ENCODE results near the gene MAN2B1. TPM values are rescaled to one million over a fixed set of nuclear protein-coding genes. Genes with fewer than 3 reads are reported as not detected.

Gene MAN2B1
- total RNA-seq, 3 donors from 2014 or later = 45.6 to 118 (median 49.0) TPM

GRCh38 chr19:12667731-12668302 is 1.3 kb upstream of the MAN2B1 start:
- TF ChIP-seq POLR2A (IDR thresholded peaks at IDR 0.05) (no peak), POLR2AphosphoS5 (IDR thresholded peaks at IDR 0.05) (no peak), CTCF (IDR thresholded peaks at IDR 0.05) (no peak)
- Histone ChIP-seq H3K27me3 (no peaks in the 10 kb centered on the region), H3K27ac (peak overlapping the region in 1 of 2 donors; percentile 97), H3K4me3 (peak overlapping the region in 2 of 3 donors; percentile 89 to 97), H3K36me3 (peaks cover 3% of the 10 kb centered on the region), H3K9me3 (no peaks in the 10 kb centered on the region), H3K4me1 (peaks cover 13 to 22% of the 10 kb centered on the region in 2 donors)
- no peak for DNase-seq (ENCODE audit: low spot score in 2 of 2)
- intact Hi-C loops (cut with DNase I; ENCODE audit: low total_unique reads) = loop anchor here (2.0 kb wide), 1 partner anchor 77 kb away; no protein-coding TSS in a partner anchor

GRCh38 chr19:12665671-12666264 is 774 bp downstream of the MAN2B1 start:
- Histone ChIP-seq H3K4me3 (peak overlapping the region; percentile 62 to 89 (median 89)), H3K27ac (peak overlapping the region in 1 of 2 donors; percentile 56), H3K36me3 (no peaks in the 10 kb centered on the region), H3K27me3 (no peaks in the 10 kb centered on the region), H3K9me3 (no peaks in the 10 kb centered on the region), H3K4me1 (peaks cover 13 to 22% of the 10 kb centered on the region in 2 donors)
- DNase-seq (ENCODE audit: low spot score in 2 of 2) = no peak
- TF ChIP-seq POLR2A (IDR thresholded peaks at IDR 0.05) (no peak), POLR2AphosphoS5 (IDR thresholded peaks at IDR 0.05) (no peak), CTCF (IDR thresholded peaks at IDR 0.05) (no peak)
- intact Hi-C loops (cut with DNase I; ENCODE audit: low total_unique reads) = loop anchor here (2.0 kb wide), 1 partner anchor 75 kb away; no protein-coding TSS in a partner anchor

- DNase-seq (ENCODE audit: low spot score in 2 of 2) = no peak
- intact Hi-C loops (cut with DNase I; ENCODE audit: low total_unique reads) = no loop called here
- no peaks in the 10 kb centered on the region for H3K36me3 ChIP-seq
Measured at GRCh38 chr19:12665281-12665573, 1.3 kb downstream of the MAN2B1 start.

GRCh38 chr19:12664406-12665280 is 1.9 kb downstream of the MAN2B1 start:
- DNase-seq (ENCODE audit: low spot score in 2 of 2) = no peak
- Histone ChIP-seq H3K36me3 (no peaks in the 10 kb centered on the region), H3K27me3 (no peaks in the 10 kb centered on the region), H3K27ac (no peak overlapping the region), H3K9me3 (no peaks in the 10 kb centered on the region), H3K4me3 (no peak overlapping the region), H3K4me1 (peaks cover 5 to 18% of the 10 kb centered on the region in 2 donors)
- intact Hi-C loops (cut with DNase I; ENCODE audit: low total_unique reads) = no loop called here
- no peak for TF ChIP-seq POLR2A (IDR thresholded peaks at IDR 0.05)
- no peak for TF ChIP-seq POLR2AphosphoS5 (IDR thresholded peaks at IDR 0.05)
- TF ChIP-seq CTCF (IDR thresholded peaks at IDR 0.05) = no peak

More at GRCh38 chr19:12665281-12665573, 1.3 kb downstream of the MAN2B1 start:
- Histone ChIP-seq H3K9me3 (no peaks in the 10 kb centered on the region), H3K27me3 (no peaks in the 10 kb centered on the region), H3K4me1 (peaks cover 8 to 18% of the 10 kb centered on the region in 2 donors), H3K27ac (no peak overlapping the region), H3K4me3 (peak overlapping the region in 2 of 3 donors; percentile 89)
- TF ChIP-seq POLR2A (IDR thresholded peaks at IDR 0.05) (no peak), POLR2AphosphoS5 (IDR thresholded peaks at IDR 0.05) (no peak), CTCF (IDR thresholded peaks at IDR 0.05) (no peak)
